Mononuclear cell (primary cell): Measurements from ENCODE around the gene PAN3. TPM values are rescaled to one million over a fixed set of nuclear protein-coding genes. Genes with fewer than 3 reads are reported as not detected.

Source experiments
- H3K27me3 ChIP-seq: 2 replicates; pipeline ENCODE4 v1.6.0; 2011; ENCODE audit warnings: low read length, control low read depth; ENCODE audit not compliant: insufficient read depth
- H3K4me1 ChIP-seq: 2 replicates; pipeline ENCODE4 v1.5.1; 2011; ENCODE audit warnings: mild to moderate bottlenecking, low read length, control low read depth; ENCODE audit not compliant: insufficient read depth
- H3K4me3 ChIP-seq: 2 replicates; pipeline ENCODE4 v1.5.1; 2011; ENCODE audit warnings: mild to moderate bottlenecking, low read length, moderate library complexity
- H3K9me3 ChIP-seq: 2 replicates; pipeline ENCODE4 v1.5.1; 2011; ENCODE audit warnings: low read depth, mild to moderate bottlenecking, control low read depth, low read length
- total RNA-seq: library from RNA; depleted of rRNA; stranded (reverse); fragments of >200 nt; gene quantifications from one replicate; pipeline ENCODE4 v1.2.3, GENCODE V29; 2012

Gene PAN3
- total RNA-seq, 1 donor: 60.0 TPM

DNA sequence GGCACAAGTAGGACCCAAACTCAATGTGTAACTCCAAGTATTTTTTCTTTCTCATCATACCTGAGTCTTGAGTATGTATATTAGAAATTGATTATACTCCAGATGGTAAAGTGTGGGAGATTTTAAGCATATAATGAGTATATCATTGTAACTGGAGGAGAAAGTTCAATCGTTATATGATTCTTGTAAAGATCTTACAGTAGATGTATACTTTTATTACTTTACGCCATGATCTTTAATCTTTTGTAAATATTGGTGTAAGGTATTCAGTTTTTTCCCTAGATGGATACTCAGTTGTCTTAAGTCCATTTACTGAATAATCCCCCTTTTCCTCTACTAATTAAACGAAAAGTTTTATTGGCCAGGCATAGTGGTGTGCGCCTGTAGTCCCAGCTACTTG is 25.2 kb downstream of the PAN3 start:
- Histone ChIP-seq H3K4me3 (no peak overlapping the region), H3K4me1 (peaks cover 14% of the 10 kb centered on the region), H3K9me3 (no peaks in the 10 kb centered on the region), H3K27me3 (no peaks in the 10 kb centered on the region)

DNA sequence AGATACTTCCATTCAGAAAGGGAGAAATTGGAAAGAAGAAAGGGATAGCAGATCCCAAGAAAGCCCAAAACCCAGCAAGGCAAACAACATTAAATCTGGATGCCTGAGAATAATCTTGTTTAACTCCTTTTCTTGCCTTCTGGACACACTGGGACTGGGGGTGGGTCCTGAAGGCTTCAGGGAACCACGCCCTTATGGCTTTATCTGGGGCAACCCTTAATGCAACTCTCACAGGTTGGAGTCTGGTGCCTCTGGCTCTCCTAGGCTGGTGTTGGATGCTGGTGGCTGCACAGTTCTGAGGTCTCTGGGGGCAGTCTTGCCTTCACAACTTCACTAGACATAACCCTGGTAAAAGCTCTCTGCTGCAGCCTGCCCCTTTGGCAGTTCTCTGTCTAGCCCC is 27.9 kb downstream of the PAN3 start:
- H3K4me3 ChIP-seq: no peak overlapping the region
- no peaks in the 10 kb centered on the region for H3K27me3 ChIP-seq
- H3K4me1 ChIP-seq: peaks cover 15% of the 10 kb centered on the region
- no peaks in the 10 kb centered on the region for H3K9me3 ChIP-seq

- H3K4me1 ChIP-seq: peaks cover 12% of the 10 kb centered on the region
- no peaks in the 10 kb centered on the region for H3K27me3 ChIP-seq
- H3K4me3 ChIP-seq: no peak overlapping the region
- no peaks in the 10 kb centered on the region for H3K9me3 ChIP-seq
These were observed 32.9 kb downstream of the PAN3 start for GRCh38 chr13:28171266-28171665.

GRCh38 chr13:28172947-28173346 is 34.6 kb downstream of the PAN3 start:
- no peak overlapping the region for H3K4me3 ChIP-seq
- no peaks in the 10 kb centered on the region for H3K9me3 ChIP-seq
- peaks cover 6% of the 10 kb centered on the region for H3K4me1 ChIP-seq
- no peaks in the 10 kb centered on the region for H3K27me3 ChIP-seq

GRCh38 chr13:28173793-28174192 is 35.4 kb downstream of the PAN3 start:
- H3K4me3 ChIP-seq: no peak overlapping the region
- H3K27me3 ChIP-seq: no peaks in the 10 kb centered on the region

GRCh38 chr13:28177327-28177726 is 39.0 kb downstream of the PAN3 start:
- Histone ChIP-seq H3K4me3 (no peak overlapping the region), H3K4me1 (no peaks in the 10 kb centered on the region), H3K27me3 (no peaks in the 10 kb centered on the region), H3K9me3 (no peaks in the 10 kb centered on the region)

More at GRCh38 chr13:28173793-28174192, 35.4 kb downstream of the PAN3 start:
- H3K9me3 ChIP-seq: no peaks in the 10 kb centered on the region
- peaks cover 6% of the 10 kb centered on the region for H3K4me1 ChIP-seq

DNA sequence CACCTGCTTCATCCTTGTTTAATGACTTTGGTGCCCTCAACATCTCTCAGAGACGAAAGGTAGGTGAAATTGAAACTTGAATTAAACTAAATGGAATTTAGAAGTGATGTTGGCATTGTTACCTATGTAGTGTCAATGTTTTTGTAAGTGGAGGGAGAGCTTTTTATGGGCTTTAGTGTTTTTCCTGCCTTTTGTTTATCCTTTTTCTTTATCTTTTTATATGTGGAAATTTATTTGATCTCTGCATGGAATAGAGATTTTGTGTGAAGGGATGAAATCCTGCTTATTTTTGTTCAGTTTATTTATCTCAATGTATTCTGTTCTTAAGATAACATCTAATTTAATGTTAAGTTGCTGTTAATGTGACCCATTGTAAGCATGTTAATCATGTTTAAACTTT is 39.5 kb downstream of the PAN3 start:
- Histone ChIP-seq H3K27me3 (no peaks in the 10 kb centered on the region), H3K9me3 (no peaks in the 10 kb centered on the region), H3K4me1 (no peaks in the 10 kb centered on the region), H3K4me3 (no peak overlapping the region)

GRCh38 chr13:28179974-28180373 is 41.6 kb downstream of the PAN3 start:
- H3K9me3 ChIP-seq: no peaks in the 10 kb centered on the region
- H3K27me3 ChIP-seq: no peaks in the 10 kb centered on the region
- H3K4me1 ChIP-seq: no peaks in the 10 kb centered on the region
- no peak overlapping the region for H3K4me3 ChIP-seq

GRCh38 chr13:28181413-28181812 is 43.1 kb downstream of the PAN3 start:
- H3K9me3 ChIP-seq: no peaks in the 10 kb centered on the region
- no peaks in the 10 kb centered on the region for H3K27me3 ChIP-seq
- H3K4me1 ChIP-seq: no peaks in the 10 kb centered on the region
- H3K4me3 ChIP-seq: no peak overlapping the region

GRCh38 chr13:28185256-28185655 is 46.9 kb downstream of the PAN3 start:
- no peaks in the 10 kb centered on the region for H3K9me3 ChIP-seq
- no peaks in the 10 kb centered on the region for H3K4me1 ChIP-seq
- H3K27me3 ChIP-seq: no peaks in the 10 kb centered on the region
- no peak overlapping the region for H3K4me3 ChIP-seq

GRCh38 chr13:28199089-28199488 is 60.7 kb downstream of the PAN3 start:
- Histone ChIP-seq H3K4me3 (no peak overlapping the region), H3K27me3 (no peaks in the 10 kb centered on the region), H3K9me3 (no peaks in the 10 kb centered on the region), H3K4me1 (no peaks in the 10 kb centered on the region)

DNA sequence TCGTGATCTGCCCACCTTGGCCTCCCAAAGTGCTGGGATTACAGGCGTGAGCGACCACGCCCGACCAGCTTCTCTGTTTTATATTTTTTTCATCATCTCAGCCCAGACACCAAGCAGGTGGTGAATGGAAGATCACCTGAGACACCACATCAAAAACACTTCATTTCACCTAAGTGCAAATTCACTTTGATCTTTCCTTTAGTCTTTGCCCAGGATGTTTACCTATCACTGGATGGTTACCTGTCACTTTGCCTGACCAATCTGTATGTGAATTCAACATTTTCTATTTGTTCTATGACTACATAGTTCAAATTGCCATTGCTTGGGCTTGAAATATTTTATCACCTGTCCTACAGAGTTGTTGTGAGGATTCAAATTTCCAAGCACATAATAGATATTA is 65.7 kb downstream of the PAN3 start:
- no peak overlapping the region for H3K4me3 ChIP-seq
- no peaks in the 10 kb centered on the region for H3K4me1 ChIP-seq
- H3K9me3 ChIP-seq: no peaks in the 10 kb centered on the region
- H3K27me3 ChIP-seq: no peaks in the 10 kb centered on the region

GRCh38 chr13:28204690-28205443 is 66.5 kb downstream of the PAN3 start:
- no peak overlapping the region for H3K4me3 ChIP-seq
- no peaks in the 10 kb centered on the region for H3K4me1 ChIP-seq
- no peaks in the 10 kb centered on the region for H3K9me3 ChIP-seq
- no peaks in the 10 kb centered on the region for H3K27me3 ChIP-seq

DNA sequence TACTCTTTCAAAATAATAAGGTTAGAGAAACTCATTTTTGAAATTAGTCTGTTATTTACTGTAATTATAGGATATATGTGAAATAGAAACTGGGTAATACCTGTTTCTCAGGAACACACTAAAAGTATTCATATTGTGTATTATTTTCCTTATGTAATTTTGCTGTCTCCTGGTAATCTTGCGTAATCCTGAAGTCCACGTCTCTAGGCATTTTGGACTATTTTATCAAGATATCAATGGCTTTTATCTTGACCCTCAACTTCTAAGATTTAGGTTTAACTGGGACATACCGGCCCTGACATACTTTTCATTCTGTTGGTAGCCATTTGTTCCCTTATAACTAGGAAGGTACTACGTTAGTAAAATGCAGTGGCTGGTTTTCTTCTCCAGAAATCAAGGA is 80.3 kb downstream of the PAN3 start:
- Histone ChIP-seq H3K9me3 (no peaks in the 10 kb centered on the region), H3K4me3 (no peak overlapping the region), H3K4me1 (no peaks in the 10 kb centered on the region), H3K27me3 (no peaks in the 10 kb centered on the region)

GRCh38 chr13:28219408-28220099 is 81.2 kb downstream of the PAN3 start:
- Histone ChIP-seq H3K9me3 (no peaks in the 10 kb centered on the region), H3K4me1 (peaks cover 2% of the 10 kb centered on the region), H3K4me3 (no peak overlapping the region), H3K27me3 (no peaks in the 10 kb centered on the region)

- Histone ChIP-seq H3K9me3 (no peaks in the 10 kb centered on the region), H3K4me3 (no peak overlapping the region), H3K4me1 (peaks cover 4% of the 10 kb centered on the region), H3K27me3 (no peaks in the 10 kb centered on the region)
These were observed 81.8 kb downstream of the PAN3 start for GRCh38 chr13:28220166-28220565.
